OCI-LY7 (cell line): ENCODE data around the gene GPR137C.

Experiments
- EZH2phosphoT487 ChIP-seq: fragments of 200-600 bp; sonication (generic); IDR thresholded peaks from 2 replicates; pipeline ENCODE4 v1.6.1; 2018; ENCODE audit warnings: low read depth, borderline replicate concordance, mild to moderate bottlenecking, mixed run types, antibody characterized with exemption, low read length, moderate library complexity, mixed read lengths
- TF ChIP-seq, protein P1 (sequence below): fragments of 200-600 bp; sonication (generic); conservative IDR thresholded peaks from 2 replicates; pipeline ENCODE4 v1.5.1; 2014; ENCODE audit warnings: mild to moderate bottlenecking, antibody characterized with exemption, low read length, moderate library complexity, mixed read lengths

GRCh38 chr14:52522033-52522432, 30.6 kb upstream of the GPR137C start:
- TF ChIP-seq, protein P1, sequence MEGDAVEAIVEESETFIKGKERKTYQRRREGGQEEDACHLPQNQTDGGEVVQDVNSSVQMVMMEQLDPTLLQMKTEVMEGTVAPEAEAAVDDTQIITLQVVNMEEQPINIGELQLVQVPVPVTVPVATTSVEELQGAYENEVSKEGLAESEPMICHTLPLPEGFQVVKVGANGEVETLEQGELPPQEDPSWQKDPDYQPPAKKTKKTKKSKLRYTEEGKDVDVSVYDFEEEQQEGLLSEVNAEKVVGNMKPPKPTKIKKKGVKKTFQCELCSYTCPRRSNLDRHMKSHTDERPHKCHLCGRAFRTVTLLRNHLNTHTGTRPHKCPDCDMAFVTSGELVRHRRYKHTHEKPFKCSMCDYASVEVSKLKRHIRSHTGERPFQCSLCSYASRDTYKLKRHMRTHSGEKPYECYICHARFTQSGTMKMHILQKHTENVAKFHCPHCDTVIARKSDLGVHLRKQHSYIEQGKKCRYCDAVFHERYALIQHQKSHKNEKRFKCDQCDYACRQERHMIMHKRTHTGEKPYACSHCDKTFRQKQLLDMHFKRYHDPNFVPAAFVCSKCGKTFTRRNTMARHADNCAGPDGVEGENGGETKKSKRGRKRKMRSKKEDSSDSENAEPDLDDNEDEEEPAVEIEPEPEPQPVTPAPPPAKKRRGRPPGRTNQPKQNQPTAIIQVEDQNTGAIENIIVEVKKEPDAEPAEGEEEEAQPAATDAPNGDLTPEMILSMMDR: no peak
- TF ChIP-seq EZH2phosphoT487: no peak
